Bone marrow (tissue), 2 donors: ENCODE results near the gene ITFG1.
"Not testable (repeated sequence)": the region's sequence is repeated elsewhere in the genome, so short reads cannot be mapped to it uniquely, and the experiment has no call there.

ENCODE experiments used
- DNase-seq, 2 donors: peaks; one replicate each; lab custom pipeline; 2025; lab: John Stamatoyannopoulos, UW

Gene ITFG1

DNA sequence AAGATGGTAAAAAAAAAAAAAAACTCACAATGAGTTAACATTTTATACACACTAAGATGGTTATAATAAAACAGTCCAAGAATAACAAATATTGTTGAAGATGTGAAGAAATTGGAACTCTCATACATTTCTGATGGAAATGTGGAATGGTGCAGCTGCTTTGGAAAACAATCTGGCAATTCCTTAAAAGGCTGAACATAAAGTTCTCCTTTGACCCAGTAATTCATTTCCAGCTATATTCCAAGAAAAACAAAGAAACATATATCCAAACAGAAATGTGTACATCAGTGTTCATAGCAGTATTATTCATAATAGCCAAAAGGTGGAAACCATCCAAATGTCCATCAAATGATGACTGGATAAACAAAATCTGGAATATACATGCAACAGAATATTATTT is 219.8 kb downstream of the ITFG1 start:
- DNase-seq, result no peak

DNA sequence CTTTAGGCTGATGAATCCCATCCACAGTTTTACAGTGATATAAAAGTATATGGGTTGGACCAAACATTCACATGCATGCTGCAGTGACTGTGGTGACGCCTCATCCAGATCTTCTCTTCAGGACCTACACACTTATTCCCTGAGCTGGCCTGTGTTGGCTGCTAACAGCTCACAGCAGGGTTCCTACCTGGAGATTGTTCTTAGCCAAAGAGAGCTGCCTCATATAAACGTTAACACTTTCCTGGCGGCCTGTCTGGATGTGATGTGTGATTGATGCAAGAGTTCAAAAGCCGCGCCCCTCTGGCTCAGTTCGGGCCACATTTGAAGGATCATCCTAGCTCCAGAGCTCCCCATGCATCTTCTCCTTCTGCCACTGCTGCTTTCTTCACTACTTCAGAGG is 224.1 kb downstream of the ITFG1 start:
- DNase-seq, result no peak

DNA sequence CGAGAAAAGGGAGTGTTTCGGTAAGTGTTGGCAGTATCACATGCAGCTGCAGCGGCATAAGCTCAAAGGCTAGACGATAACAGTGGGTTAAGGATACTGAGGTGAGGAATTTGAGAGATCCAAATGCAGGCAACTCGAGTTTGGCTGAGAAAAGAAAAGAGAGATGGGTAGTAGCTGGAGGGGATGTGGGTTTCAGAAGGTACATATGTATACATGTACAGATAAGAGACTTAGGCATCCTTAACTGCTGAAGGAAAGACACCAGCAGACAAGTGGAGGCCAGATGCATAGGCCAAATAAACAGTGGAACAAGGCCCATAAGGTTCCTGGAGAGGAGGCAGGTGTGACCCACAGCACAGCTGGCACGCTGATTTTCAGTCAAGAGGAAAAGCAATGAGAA is 230.6 kb downstream of the ITFG1 start:
- DNase-seq, result no peak

DNA sequence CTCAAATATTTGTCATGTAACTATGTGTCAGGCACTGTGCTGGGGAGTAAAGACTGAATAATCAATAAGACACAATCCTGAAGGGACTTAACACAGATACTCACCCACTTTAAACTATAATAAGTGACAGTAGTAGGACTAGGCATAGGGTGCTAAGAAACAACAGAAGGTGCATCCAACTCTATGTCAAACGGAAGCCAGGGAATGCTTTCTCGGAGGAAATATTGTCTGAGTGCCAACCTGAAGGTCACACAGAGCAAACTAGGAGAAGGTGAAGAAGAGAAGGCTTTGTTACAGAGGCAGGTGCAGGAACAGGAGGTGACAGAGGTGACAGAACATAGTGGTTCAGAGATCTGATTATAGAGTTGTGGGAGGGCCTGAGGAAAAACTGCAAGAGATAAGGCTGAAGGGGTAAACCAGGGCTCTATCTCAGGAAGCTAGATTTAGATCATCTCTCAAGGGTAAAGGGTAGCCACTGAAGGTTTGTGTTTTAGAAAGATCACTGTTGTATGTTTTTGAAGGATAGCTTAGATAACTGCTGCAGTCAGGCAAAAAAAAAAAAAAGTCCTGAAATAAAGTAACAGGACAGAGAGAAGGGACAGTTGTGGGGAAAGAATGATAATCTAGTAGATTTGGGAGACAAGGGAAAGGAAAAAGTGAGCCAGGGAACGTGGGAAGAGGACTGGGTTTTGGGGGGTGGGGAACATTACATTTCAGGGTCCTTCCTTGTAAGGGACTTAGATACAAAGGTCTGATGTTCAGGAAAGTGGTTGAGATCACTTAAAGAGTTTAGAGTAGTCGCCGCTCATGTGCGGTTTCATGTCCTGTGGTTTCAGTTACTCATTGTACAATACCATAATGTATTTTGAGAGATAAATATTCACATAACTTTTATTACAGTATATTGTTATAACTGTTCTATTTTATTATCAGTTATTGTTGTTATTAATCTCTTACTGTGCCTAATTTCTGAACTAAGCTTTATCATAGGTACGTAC is 231.5 kb downstream of the ITFG1 start:
- DNase-seq, result no peak

DNA sequence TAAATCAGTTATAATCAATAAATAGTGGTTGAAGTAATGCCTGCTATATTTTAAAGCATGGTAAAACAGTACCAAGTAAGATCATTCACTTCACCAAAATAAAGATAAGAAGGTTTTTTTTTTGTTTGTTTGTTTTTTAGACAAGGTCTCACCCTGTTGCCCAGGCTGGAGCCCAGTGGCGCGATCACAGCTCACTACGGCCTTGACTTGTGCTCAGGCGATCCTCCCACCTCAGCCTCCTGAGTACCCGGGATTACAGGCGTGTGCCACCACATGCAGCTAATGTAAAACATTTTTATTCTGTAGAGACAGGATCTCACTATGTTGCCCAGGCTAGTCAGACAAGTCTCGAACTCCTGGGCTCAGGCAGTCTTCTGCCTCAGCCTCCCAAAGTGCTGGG is 232.6 kb downstream of the ITFG1 start:
- no peak for DNase-seq

DNA sequence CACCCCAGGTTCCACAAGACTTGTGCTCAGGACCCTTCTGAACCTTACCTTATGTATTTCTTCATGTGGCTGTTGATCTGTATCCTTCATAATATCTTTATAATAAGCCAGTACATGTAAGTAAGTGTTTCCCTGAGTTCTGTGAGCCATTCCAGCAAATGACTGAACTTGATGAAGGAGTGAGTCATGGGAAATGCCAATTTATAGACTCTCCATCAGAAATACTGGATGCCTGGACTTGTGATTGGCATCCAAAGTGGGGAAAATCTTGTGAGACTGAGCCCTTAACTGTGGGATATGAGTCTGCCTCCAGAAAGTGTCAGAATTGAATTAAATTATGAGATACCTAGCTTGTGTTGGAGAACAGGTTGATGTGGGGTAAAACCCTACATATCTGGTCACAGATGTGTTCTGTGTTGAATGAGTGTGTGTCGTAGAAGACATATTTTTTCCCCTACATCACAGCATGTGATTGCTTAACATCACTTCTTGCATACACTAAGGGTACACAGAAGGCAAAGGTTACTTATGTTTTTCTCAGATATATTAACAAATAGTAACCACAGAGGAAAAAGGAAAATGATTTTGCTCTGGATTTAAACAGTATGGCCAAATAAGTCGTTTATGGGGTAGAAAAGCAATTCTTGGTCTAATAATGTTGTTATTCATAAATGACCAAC is 247.0 kb downstream of the ITFG1 start:
- no peak for DNase-seq

DNA sequence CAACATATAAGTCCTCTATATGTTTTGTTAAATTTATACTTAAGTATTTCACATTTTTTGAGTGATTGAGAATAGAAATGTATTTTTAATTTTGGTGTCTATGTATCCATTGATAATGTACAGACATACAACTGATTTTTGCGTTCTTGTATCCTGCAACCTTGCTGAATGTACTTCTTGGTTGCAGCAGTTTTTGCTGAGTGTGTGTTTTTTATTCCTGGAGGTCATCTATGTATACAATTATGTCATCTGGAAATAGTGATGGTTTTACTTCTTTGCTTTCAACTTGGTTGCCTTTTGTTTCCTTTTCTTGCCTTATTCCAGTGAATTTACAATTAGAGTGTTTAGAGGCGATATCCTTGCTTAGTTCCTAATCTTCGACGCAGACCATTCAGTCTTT is 249.6 kb downstream of the ITFG1 start:
- DNase-seq, result no peak

DNA sequence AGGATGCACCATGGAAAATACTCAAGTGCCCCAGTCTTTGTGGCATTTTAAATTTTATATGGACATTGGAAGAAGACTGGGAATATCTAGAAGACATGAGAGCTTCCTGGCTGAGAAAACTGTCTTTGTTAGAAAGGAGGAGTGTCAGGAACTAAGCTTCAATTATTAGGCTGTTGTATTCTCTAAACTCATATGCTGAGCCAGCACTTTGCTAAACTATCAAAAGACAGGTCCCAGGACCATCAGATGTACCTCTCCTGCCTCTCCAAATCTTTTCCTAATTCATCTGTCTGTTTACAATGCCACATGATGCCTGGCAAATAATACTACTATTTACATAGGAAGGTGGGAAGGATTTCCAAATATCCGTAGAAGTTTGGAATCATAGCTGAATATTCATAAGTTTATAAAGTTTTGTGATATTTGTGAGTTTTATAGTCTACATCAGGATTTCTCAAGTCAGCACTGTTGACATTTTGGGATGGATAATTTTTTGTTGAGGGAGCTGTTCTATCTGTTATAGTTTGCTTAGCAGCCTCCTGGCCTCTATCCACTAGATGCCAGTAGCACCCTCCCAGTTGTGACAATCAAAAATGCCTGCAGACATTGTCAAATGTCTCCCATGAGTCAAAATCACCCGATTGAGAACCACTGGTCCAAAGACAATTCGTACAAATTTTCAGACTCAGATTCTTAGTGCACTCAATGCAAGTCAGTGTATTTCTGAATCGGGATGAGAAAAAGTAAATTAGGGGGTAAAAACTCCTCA is 255.9 kb downstream of the ITFG1 start:
- DNase-seq, result no peak

DNA sequence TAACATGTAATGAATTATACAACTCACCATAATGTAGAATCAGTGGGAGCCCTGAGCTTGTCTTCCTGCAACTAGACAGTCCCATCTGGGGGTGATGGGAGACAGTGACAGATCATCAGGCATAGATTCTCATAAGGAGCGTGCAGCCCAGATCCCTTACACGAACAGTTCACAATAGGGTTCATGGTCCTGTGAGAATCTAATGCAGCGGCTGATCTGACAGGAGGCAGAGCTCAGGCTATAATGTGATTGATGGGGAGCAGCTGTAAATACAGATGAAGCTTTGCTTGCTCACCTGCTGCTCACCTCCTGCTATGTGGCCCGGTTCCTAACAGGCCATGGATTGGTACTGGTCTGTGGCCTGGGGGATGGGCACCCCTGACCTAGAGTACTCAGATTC is 257.4 kb downstream of the ITFG1 start:
- not testable (repeated sequence) for DNase-seq

DNA sequence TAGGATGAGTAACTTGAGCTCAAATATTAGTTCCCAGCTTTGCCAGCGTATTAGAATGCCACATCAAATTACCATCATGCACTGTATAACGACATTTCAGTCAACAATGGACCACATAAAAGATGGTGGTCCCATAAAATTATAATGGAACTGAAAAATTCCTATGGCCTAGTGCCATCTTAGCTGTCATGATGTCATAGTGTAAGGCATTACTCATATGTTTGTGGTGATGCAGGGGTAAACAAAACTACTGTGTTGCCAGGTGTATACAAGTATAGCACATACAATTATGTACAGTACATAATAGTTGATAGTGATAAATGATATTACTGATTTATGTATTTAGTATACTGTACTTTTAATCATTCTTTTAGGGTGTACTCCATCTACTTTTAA is 262.7 kb downstream of the ITFG1 start:
- DNase-seq, result no peak

DNA sequence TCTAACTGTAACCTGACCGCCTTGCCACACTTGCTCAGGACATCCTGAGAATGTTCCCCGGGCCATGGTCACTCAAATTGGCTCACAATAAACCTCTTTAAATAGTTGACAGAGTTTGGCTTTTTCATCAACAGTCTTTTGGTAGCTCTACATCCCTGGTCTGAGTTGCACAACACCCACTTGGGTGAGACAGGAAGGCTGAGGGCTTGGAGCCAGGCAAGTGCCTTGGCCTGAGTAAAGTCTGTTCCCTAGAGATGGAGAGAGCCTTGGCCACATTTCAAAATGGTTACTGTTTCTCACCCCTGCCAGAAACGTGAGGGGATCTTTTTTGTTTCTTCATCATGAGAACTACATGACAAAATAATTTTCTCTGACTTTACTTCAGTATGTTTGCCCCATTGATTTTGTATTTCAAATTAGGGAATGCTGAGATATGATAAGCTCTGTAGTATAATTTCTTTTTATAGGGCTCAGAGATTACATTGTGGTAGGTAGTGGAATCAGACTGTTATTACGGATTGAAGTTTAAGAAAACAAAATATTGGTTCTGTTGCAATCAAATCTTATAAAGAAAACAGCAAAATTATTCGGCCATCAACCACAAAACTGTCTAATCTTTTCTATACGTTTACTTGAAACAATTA is 263.2 kb downstream of the ITFG1 start:
- no peak for DNase-seq

DNA sequence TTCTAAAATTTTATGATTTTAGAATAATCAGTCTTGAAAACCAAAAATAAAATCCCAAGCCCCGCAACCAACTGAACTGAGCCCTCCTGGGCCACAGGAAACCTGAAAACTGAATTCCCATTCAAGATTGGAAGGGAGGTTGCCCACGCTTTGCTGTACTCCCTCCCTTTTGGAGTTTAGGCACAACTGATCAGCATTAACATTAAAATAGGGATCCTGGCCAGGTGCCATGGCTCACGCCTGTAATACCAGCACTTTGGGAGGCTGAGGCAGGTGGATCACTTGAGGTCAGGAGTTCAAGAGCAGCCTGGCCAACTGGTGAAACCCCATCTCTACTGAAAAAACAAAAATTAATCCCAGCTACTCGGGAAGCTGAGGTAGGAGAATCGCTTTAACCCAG is 264.4 kb downstream of the ITFG1 start:
- no peak for DNase-seq

DNA sequence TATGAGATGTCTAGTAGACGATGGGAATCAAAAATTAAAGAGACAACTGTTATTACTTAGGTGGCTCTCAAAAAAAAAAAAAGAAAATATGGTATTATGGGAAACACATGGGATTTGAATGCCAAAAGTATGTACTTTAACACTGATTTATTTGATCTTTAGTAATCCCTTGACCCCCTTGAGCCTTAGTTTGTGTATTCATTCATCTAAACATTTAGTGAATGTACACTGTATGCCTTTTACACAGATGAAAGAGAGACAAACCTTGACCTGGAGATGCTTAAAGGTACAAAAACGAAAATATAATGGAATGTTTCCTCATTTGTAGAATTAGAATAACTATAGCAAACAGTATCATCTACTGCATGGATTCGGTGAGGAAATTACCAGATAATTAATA is 278.5 kb downstream of the ITFG1 start:
- DNase-seq, result no peak

DNA sequence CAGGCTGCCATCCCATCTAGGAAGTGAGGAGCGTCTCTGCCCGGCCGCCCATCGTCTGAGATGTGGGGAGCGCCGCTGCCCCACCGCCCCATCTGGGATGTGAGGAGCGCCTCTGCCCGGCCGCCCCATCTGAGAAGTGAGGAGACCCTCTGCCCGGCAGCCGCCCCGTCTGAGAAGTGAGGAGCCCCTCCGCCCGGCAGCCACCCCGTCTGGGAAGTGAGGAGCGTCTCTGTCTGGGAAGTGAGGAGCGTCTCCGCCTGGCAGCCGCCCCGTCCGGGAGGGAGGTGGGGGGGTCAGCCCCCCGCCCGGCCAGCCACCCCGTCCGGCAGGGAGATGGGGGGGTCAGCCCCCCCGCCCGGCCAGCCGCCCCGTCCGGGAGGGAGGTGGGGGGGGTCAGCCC is 279.8 kb downstream of the ITFG1 start:
- DNase-seq, result not testable (repeated sequence)

DNA sequence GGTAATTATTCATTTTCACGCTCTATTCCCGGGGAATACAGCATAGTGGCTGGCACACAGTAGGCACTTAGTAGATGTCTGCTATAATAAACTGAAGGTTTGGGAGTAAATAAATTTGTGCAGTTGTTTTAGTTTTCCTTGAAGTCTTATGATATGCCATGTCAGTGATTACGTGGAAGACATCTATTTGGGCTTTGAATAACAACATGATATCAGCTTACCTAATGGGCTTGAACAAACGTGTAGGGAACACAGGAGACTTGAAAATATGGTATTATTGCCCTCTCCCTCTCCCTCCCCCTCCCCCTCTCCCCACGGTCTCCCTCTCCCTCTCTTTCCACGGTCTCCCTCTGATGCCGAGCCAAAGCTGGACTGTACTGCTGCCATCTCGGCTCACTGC is 280.8 kb downstream of the ITFG1 start:
- no peak for DNase-seq

DNA sequence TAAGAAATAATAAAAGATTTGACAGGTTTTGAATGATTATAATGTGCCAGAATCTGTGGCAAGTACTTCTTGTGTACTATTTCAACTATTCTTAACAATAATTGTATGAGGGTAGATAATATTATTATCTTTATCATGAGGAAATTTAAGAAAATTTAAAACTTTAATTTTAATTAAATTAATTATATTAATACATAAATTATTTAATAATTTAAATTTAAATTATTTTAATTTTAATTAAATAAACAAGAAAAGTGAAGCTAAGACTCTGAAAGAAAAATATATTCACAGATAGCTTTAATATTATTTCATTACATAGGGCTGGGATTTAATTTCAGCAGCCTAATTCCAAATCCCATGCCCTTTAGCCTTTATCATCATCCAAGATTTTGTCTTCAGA is 285.7 kb downstream of the ITFG1 start:
- no peak for DNase-seq

DNA sequence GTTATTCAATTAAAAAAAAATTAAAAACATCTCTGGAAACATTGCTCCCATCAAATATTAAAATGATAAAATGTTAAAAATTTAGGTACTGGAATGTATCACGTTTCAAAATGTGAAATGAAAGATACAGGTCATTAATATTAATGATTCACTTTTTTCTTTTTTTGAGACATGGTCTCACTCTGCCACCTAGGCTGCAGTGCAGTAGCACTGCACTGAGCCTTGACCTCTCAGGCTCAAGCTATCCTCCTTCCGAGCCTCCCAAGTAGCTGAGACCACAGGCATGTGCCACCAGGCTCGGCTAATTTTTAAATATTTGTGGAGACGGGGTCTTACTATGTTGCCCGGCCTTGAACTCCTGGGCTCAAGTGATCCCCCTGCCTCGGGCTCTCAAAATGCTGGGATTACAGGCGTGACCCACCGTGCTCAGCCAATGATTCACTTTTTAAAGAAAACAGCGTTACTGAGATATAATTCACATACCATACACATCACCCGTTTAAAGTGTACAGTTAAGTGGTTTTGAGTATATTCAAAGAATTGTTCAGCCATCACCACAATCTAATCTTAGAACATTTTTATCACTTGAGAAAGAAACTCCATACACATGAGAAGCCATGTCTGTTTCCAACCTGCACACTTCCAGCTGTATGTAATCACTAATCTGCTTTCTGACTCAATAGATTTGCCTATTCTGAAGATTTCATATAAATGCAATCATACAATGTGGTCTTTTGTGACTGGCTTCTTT is 298.0 kb downstream of the ITFG1 start:
- DNase-seq, result no peak

DNA sequence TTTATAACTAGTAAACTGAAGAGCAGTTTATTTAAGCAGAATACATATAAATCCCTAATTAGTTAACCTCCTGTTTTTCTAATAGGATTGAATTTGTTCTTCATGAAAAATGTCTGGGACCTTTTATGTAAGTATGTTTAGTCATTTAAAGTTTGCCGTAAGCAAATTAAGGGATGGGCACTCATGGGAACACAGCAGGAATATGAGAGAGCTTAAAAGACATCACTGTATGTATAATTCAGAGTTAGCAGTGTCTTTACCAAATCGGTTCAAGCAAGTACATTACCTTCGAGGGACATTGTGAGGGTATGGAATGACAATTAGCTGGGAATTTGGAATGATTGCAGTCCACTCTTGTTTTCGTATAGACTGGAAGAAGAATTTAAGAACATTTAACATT is 299.4 kb downstream of the ITFG1 start:
- no peak for DNase-seq

DNA sequence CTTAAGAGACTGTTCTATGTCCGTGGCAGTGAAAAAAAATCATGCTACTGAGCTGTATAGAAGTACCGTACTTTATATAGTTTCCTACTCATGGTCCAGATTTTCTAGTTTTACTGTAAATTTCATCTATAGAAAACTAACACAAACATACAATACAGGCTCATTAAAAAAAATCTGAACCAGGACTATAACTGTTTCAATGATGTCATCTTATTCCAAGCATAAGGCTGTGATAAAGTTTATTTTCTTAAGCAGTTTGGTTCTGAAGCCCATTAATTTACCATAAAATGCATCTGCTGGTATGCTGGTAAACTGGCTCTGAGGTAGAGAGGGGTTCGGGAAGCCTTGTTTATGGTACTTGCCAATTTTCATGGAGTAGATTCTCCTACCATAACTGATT is 300.4 kb downstream of the ITFG1 start:
- no peak for DNase-seq

DNA sequence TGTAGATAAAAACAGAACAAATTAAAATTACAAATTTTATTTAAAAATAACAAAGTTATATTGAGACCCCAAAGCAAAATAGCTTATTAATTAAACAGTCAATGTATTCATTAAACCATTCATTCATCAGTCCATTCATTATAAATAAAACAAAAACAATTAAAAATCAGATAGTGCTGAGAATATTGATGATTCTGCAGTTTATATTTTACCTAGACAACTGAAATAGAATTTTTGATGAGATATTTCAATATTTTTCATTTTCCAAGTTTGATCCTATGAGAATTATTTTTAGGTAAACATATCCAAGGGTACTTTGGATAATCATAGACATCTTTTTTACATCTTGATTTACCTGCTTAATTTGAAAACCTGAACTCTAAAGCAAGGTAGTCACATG is 301.9 kb downstream of the ITFG1 start:
- DNase-seq, result no peak

DNA sequence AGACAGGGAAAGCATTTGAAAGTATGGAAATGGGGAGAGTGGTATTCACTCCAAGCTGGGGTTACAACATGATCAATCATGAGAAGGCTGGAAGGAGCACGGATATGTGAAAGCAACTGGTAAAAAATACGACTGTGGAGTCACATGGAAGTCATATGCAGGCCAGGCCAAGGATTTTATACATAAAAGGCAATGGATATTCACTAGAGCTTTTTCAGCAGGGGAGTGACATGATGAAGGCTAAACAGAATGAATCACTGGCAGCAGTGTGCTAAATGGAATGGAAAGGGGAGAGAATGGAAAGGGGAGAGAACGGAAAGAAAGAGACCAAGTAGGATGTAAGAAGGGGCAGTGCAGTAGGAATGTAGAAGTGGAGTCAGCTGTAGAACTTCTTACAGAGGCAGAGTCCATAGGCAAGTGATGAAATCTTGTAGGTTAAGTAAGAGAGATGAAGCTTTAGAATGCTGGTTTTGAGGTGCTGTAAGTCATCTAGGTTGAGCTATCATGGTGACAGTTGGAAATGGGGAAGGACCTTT is 304.1 kb downstream of the ITFG1 start:
- DNase-seq, result no peak
